ENCODE data around the gene DTNB.
"Not testable (repeated sequence)": the region's sequence is repeated elsewhere in the genome, so short reads cannot be mapped to it uniquely, and the experiment has no call there.

The DTNB gene

DNA sequence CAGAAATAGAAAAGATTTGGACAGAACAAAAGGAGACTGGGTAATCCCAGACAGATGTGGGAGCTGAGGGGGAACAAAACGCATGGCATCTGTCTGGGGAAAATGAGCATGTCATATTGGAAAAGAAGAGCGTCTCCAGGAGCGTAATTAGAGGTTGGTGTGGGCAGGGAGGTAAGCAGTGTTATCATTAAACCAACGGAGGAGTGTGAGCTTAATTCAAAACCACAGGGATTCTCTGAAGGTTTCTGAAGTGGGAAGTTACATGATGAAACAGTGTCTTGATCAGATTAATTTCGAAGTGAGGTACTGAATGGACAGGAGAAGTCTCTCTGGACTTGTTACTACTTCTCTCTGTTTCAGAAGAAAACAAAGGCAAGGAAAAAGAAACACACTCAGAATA lies 53.3 kb downstream of the DTNB start:
- DNase-seq = no peak

DNA sequence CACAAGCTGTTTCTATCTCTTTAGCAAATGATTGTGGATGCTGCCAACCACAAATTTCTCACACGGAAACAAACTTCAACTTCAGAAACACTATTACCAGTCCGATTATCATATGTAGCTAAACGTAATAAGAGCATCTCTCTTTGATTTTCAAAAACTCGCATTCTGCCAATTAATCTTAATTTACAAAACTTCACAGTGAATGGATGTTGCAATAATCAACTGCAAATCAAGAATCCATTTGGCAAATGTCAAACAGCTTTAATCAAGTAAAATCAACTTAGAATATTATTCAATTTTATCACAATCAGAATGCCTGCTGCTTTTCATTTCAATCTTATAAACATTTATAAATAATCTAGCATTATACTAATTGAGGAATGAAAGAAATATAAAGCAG lies 54.2 kb downstream of the DTNB start:
- no peak for DNase-seq

DNA sequence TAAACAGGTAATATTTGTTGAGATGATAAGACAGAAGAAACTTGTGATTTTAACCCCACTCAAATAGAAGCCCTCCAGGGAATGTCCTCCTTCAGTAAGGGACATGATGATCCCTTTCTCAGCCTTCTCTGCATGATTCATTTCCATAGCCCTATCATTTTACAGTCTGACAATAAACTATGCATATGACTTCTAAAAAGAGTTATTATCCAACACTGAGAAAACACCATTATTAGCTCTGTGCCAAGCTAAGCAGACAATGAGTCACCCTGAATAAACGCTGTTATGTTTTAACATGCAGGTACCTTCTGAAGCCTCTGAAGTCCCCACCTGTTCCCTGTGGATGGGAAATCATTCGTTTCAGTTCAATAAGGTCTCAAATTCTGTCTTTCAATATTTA lies 54.7 kb downstream of the DTNB start:
- peak; percentile 17 for DNase-seq

DNA sequence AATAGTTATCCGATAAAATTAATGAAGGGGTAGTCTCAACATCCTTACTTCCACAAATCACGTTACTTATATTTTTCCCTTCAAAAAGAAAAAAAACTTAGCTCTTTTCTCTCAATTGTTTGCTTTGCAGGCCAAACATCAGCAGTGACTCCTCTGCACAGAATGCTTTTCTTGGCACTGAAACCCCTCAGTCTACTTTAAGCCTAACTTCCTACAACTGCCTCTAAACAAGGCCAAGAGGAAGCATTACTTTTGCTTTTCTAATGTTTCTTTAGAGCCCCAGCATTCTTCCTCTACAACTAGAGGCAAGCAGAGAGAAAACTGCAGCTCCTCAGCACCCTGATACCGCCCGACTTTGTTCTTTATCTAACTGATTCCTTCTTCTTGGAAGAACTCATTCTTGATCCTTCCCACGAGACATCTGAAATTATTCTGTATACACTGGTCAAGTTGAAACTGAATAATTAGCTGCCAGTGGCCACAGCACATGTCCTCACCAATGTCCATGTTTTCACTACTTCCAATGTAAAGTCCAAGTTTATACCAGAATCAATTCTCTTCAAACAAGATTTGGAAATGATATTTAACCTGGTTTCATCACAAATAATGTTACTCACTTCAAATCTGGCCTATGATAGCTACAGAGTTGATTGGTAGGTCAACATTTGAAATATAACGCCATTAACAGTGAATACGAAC lies 55.3 kb downstream of the DTNB start:
- DNase-seq = no peak

DNA sequence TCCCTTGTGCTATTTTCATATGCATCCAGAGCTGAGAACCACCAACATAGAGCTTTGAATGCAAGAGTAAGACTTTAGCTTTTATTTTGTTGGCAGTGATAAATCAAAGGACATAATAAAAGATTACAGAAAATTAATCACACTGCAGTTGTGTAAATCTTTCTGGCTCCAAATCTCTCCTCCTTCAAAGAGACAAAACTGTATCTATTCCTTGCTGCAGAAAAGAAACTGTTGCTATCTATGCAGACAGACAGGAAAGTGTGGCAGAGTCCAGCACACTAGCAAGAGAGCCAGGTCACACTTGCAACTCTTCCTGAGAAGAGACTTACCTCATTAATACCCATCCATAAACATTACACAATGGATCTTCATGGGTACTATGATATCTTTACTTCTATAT lies 57.5 kb downstream of the DTNB start:
- DNase-seq = no peak

DNA sequence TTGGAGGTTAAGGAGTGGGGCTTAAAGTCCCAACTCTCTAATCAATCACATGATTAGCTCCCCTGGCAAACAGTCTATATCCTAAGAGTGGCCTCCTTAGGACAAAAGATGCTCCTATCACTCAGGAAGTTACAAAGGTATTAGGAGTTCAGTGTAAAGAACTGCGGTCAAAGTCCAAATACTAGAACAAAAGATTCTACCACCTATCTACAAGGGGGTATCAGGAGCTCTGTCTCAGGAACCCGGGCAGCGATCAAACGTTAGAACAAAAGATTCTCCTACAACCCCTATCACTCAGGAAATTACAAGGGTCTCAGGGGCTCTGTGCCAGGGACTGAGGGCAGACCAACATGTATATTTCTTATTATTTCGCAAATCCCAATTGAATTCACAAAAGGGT lies 58.0 kb downstream of the DTNB start:
- no peak for DNase-seq

DNA sequence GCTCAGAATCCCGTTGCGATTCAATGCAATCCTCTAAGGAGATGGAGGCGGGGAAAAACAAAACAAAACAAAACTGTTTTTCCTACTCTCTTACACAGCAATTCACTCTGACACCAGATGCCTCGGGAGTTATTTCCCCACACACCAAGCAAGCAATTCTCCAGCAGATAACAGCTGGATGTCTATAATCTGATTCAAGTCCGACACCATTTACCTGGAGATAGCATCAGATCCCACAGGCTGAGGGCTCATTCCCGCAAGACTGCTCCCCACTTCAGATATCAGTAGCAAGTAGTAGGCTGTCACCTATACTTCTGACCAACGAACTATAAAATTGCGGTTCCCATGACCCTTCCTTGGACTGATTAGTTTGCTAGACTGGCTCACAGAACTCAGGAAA lies 58.7 kb downstream of the DTNB start:
- DNase-seq = no peak

GRCh38 chr2:25608718-25609117 lies 64.7 kb downstream of the DTNB start:
- DNase-seq = no peak

DNA sequence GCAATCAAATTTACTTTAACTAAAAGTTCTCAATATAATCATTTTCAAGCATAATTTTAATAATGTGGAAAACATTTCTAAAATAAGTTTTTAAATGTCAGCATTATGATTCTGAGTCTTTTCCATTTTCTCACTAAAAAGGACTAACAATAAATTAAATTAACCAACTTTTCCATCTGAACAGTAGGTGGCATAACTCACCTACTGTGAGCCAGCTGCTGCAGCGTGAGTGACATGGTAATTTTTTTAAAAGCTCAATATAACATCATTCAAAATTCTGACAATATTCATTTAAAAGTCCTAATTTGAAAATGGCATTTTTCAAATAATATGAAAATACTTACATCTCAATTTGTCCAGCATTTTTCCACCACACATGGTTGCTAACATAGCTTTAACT lies 66.5 kb downstream of the DTNB start:
- DNase-seq = no peak

- DNase-seq = no peak
Measured at GRCh38 chr2:25602333-25602723, 71.0 kb downstream of the DTNB start.

DNA sequence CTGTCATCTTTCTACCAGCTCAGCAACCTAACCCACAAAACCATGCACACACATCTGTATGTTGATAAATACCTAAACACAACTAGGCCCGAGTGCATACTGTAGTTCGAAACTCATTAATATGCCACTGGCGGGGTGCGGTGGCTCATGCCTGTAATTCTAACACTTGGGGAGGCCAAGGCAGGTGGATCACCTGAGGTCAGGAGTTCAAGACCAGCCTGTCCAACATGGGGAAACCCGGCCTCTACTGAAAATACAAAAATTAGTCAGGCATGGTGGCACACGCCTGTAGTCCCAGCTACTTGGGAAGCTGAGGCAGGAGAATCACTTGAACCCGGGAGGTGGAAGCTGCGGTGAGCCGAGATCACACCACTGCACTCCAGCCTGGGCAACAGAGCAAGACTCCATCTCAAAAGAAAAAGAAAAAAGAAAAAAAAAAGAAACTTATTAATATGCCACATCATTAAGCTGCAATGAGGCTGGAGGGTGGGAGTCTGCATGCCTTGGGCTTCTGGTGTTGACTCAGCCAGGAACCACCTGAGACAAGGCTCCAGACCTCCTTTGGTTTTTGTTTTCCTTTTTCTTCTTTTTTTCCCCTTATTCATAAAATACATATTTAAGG lies 71.6 kb downstream of the DTNB start:
- not testable (repeated sequence) for DNase-seq

GRCh38 chr2:25598911-25599310 lies 74.5 kb downstream of the DTNB start:
- no peak for DNase-seq

DNA sequence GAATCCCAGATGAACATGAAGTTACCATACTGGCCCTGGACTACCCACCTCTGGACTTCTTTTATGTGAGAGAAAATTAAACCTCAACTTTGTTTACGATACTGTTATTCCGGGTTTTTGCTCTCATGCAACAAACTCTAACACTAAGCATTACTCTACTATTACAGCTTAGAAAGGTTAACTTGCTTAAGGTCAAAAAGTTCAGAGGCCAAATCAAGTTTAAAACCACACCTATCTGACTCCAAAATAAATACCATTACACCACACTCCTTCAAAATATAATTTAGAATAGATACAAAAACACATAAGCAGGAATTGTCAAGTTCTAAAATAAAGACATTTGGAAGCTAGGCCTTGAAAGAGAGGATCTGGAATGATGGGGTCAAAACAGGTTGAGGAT lies 75.0 kb downstream of the DTNB start:
- DNase-seq = no peak

GRCh38 chr2:25597881-25598280 lies 75.5 kb downstream of the DTNB start:
- no peak for DNase-seq

DNA sequence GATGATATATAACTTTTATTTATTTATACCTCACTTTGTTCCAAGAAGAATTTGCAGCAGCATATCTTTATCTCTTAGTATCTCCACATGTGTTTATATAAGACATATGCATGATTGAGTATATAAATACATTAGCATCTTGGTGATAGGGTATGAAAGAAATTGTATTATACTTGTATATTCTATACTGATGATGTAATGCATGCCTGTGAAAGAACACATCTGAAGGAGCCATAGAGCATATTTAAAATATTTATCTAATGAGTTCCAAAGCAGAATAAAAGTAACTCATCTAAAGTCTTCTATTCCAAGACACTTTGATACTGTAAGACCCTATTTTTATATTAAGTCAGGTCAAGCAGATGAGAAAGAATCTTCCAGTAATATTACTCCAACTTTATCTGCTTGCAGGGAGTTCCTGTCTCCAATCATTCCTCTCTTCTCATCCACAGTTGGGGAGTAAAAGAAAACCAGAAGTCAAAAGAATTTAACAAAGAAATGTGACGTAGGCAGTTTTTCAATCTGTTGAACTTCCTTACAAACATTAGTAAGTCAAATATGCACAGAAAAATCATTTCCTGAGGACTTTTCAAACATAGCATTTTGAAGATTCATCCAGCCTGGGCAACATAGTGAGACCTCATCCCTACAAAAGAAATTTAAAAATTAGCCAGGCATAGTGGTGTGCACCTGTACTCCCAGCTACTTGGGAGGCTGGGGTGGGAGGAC lies 76.7 kb downstream of the DTNB start:
- no peak for DNase-seq

DNA sequence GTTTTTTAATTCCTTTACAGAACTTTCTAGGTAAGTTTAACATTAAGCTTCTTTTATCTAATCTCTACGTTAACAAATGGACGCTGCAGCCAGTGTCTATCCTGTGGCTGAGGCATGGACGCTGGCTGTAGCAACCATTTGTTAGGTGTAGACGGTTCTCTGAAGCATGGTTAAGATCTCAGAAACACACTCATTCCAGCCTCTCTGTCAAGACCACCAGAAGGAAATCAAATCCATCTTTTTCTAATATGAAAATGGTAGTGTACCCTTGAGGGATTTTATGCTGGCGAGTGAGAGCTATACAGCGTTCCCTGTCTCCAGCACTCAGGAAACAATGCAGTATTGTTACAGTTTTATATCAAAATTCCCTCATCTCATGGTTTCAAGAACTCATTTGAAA lies 78.0 kb downstream of the DTNB start:
- DNase-seq = no peak

GRCh38 chr2:25594991-25595390 lies 78.4 kb downstream of the DTNB start:
- no peak for DNase-seq

DNA sequence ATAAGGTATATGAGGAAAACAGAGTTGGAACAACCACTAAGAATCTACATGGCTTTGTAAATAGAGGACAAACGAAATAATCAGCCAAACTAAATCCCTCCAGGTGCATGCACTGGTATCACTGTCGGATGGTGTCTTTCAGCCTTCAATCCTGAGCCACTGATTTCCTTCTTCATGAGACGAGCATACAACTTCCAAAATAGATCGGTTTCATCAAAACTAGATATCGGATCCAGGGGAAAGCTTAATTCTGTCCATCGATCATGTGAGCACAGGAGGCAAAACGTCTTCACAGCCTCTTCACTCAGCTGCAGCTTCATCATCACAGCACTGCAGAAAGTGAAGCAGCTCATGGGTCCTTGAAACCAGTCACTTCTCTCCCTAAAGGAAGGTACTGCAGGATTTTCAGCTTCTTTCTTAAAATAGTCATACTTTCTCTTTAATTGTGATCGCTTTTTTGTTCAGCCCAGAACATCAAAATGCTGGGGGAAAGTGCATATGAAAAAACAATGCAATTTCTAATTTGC lies 80.5 kb downstream of the DTNB start:
- no peak for DNase-seq

GRCh38 chr2:25590921-25591505 lies 82.4 kb downstream of the DTNB start:
- DNase-seq = no peak

GRCh38 chr2:25589676-25590205 lies 83.6 kb downstream of the DTNB start:
- no peak for DNase-seq

DNA sequence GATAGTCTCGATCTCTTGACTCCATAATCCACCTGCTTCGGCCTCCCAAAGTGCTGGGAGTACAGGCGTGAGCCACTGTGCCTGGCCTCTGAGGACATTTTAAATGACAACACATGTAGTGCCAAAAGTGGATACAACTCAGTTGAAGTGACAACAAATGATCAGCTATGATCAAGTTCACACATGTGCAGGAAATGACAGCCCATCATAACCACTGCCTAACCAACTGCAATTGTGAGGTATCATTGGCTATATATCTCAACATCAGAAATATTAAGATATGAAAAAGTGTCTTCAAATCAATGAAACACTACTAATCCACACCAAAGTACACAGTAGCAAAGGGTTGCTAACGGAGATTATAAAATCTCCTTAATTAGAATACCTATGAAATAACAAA lies 84.8 kb downstream of the DTNB start:
- no peak for DNase-seq

DNA sequence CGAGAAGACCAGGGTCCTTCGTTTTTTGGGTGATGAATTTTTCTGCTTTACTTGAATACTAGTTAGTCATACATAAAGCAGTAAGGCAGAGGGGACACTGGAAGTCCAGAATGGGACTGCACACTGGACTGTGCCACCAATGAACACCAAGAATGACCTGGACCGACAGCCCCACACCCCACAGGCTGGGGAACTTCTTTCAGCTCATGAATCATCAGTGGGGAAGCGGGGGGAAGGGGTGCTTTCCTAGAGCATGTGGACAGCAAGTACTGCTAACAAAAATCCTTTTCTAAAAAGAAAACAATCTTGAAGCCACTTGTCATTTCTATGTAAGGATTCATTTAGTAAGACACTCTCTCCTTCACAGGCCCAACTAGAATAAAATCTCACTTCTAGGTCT lies 86.0 kb downstream of the DTNB start:
- no peak for DNase-seq

- DNase-seq = no peak
Measured at GRCh38 chr2:25586726-25587144, 86.6 kb downstream of the DTNB start.

DNA sequence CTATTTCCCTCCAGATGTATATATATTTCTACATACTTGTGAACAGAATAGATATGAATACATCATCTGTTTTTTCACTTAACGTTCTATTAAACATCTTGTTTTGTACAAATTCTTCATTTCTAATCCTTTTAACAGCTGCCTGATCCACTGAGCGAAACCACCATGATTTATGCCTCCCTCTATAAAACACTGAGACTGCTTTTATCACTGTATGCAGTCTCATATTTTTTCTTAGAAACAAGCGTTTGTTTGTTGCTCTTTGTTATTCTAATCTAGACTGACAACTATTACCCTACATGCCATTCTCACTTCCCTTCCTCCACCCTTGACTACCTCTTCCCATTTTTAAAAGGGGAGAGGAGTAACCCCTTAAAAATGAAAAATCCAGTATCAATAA lies 88.2 kb downstream of the DTNB start:
- no peak for DNase-seq
